NCI-H226 (cell line): ENCODE data around the gene SLC9A1.

Experiments
- DNase-seq: peaks from one replicate; pipeline ENCODE4 v3.0.0-alpha.2; 2015

SLC9A1 gene

GRCh38 chr1:27058966-27059669, 95.8 kb downstream of the SLC9A1 start:
- DNase-seq: no peak

GRCh38 chr1:27057801-27058625, 96.9 kb downstream of the SLC9A1 start:
- no peak for DNase-seq

GRCh38 chr1:27057389-27057788, 97.5 kb downstream of the SLC9A1 start:
- DNase-seq: no peak

- DNase-seq: no peak
Measured at GRCh38 chr1:27053977-27054753, 100.8 kb downstream of the SLC9A1 start.

- no peak for DNase-seq
Measured at GRCh38 chr1:27052527-27052926, 102.4 kb downstream of the SLC9A1 start.

GRCh38 chr1:27049607-27050006, 105.3 kb downstream of the SLC9A1 start:
- DNase-seq: peak; percentile 48

GRCh38 chr1:27049100-27049499, 105.8 kb downstream of the SLC9A1 start:
- no peak for DNase-seq
